HEK293 (cell line): Measurements from ENCODE around the gene PID1.
A peak's percentile ranks its signal among the peaks of the same experiment; 100 is the strongest.

Experiments used
- CTCF ChIA-PET: fragments of 350-600 bp; formaldehyde crosslinking; extraction: SDS; loops from one replicate; lab custom pipeline; 2021; ENCODE audit warnings: antibody characterized with exemption; lab: Yijun Ruan, JAX
- POLR2A ChIA-PET: fragments of 300-600 bp; formaldehyde crosslinking; extraction: SDS; loops from one replicate; lab custom pipeline; 2020; ENCODE audit warnings: antibody characterized with exemption, inconsistent platforms; lab: Yijun Ruan, JAX
- H3K27ac ChIP-seq: fragments of 200-500 bp; sonication (Bioruptor generic); 2 replicates; pipeline ENCODE4 v1.5.1; 2014; ENCODE audit warnings: low read depth, low read length, control low read depth, inconsistent platforms; ENCODE audit errors: extremely low read depth
- H3K36me3 ChIP-seq, 2 experiments: fragments of 200-500 bp in 1 of 2; sonication (Bioruptor generic) in 1 of 2; 1 replicate in 1 of 2; 2 replicates in 1 of 2; pipeline ENCODE4 v1.5.1; 2014 to 2017; ENCODE audit warnings: inconsistent platforms in 2 of 2, low read length in 2 of 2; ENCODE audit not compliant: control insufficient read depth in 2 of 2, insufficient read depth in 1 of 2
- H3K4me1 ChIP-seq: fragments of 200-500 bp; sonication (Bioruptor generic); 2 replicates; pipeline ENCODE4 v1.5.1; 2014; ENCODE audit warnings: mild to moderate bottlenecking, low read length, inconsistent platforms; ENCODE audit not compliant: control insufficient read depth, insufficient read depth
- H3K4me3 ChIP-seq: 2 replicates; pipeline ENCODE4 v1.5.1; 2011; ENCODE audit warnings: low read depth, mild to moderate bottlenecking, control low read depth, low read length, moderate library complexity
- H3K9me3 ChIP-seq: fragments of 200-500 bp; sonication (Bioruptor generic); 2 replicates; pipeline ENCODE4 v1.5.1; 2014; ENCODE audit warnings: low read depth, low read length, inconsistent platforms; ENCODE audit not compliant: control insufficient read depth, insufficient read depth
- GFI1B ChIP-seq: fragments of 450-650 bp; formaldehyde crosslinking; IDR thresholded peaks from 2 replicates; pipeline ENCODE4 v1.5.1; 2016; ENCODE audit warnings: missing biosample characterization, missing genetic modification characterization
- GLI2 ChIP-seq: fragments of 450-650 bp; formaldehyde crosslinking; IDR thresholded peaks from 2 replicates; pipeline ENCODE4; 2017; ENCODE audit warnings: missing biosample characterization, missing genetic modification characterization, low read depth, borderline replicate concordance
- GLI4 ChIP-seq: fragments of 450-650 bp; formaldehyde crosslinking; IDR thresholded peaks from 2 replicates; pipeline ENCODE4 v1.5.1; 2016; ENCODE audit warnings: missing biosample characterization, missing genetic modification characterization
- SETDB1 ChIP-seq: IDR thresholded peaks from one replicate; pipeline ENCODE4 v1.6.1; 2017; ENCODE audit warnings: mild to moderate bottlenecking, low read length, moderate library complexity, mixed read lengths; ENCODE audit not compliant: insufficient read length
- TCF7L2 ChIP-seq: IDR thresholded peaks from 2 replicates; pipeline ENCODE4 v1.6.1; 2011; ENCODE audit warnings: low read depth, mild to moderate bottlenecking, inconsistent platforms, low read length, moderate library complexity, borderline replicate concordance
- TRIM28 ChIP-seq: IDR thresholded peaks from 2 replicates; pipeline ENCODE4 v1.6.1; 2011; ENCODE audit warnings: low read length, control low read depth, borderline replicate concordance
- ZIC2 ChIP-seq: fragments of 450-650 bp; formaldehyde crosslinking; IDR thresholded peaks from 2 replicates; pipeline ENCODE4 v1.5.1; 2016; ENCODE audit warnings: missing biosample characterization, missing genetic modification characterization
- ZNF114 ChIP-seq: fragments of 450-650 bp; formaldehyde crosslinking; IDR thresholded peaks from 2 replicates; pipeline ENCODE4 v1.5.0; 2017; ENCODE audit warnings: missing biosample characterization, missing genetic modification characterization
- ZNF155 ChIP-seq: fragments of 450-650 bp; formaldehyde crosslinking; IDR thresholded peaks from 2 replicates; pipeline ENCODE4 v1.5.1; 2016; ENCODE audit warnings: missing biosample characterization, missing genetic modification characterization
- ZNF169 ChIP-seq: fragments of 450-650 bp; formaldehyde crosslinking; IDR thresholded peaks from 2 replicates; pipeline ENCODE4 v1.5.1; 2016; ENCODE audit warnings: missing biosample characterization, missing genetic modification characterization
- ZNF335 ChIP-seq: fragments of 450-650 bp; formaldehyde crosslinking; conservative IDR thresholded peaks from 2 replicates; pipeline ENCODE4 v1.5.1; 2016; ENCODE audit warnings: missing biosample characterization, missing genetic modification characterization
- ZNF558 ChIP-seq: fragments of 450-650 bp; formaldehyde crosslinking; IDR thresholded peaks from 2 replicates; pipeline ENCODE4 v1.5.1; 2016; ENCODE audit warnings: missing biosample characterization, missing genetic modification characterization
- ZNF561 ChIP-seq: fragments of 450-650 bp; IDR thresholded peaks from 2 replicates; pipeline ENCODE4 v1.5.1; 2018; ENCODE audit warnings: missing biosample characterization, missing genetic modification characterization, borderline replicate concordance
- ZNF624 ChIP-seq: fragments of 450-650 bp; formaldehyde crosslinking; IDR thresholded peaks from 2 replicates; pipeline ENCODE4 v1.5.1; 2017; ENCODE audit warnings: missing biosample characterization, missing genetic modification characterization
- ZNF654 ChIP-seq: fragments of 450-650 bp; formaldehyde crosslinking; IDR thresholded peaks from 2 replicates; pipeline ENCODE4 v1.5.1; 2016; ENCODE audit warnings: low read depth, missing biosample characterization, missing genetic modification characterization
- ZNF791 ChIP-seq: fragments of 450-650 bp; formaldehyde crosslinking; IDR thresholded peaks from 2 replicates; pipeline ENCODE4 v1.5.1; 2016; ENCODE audit warnings: missing biosample characterization, missing genetic modification characterization
- ZNF843 ChIP-seq: fragments of 450-650 bp; formaldehyde crosslinking; IDR thresholded peaks from 2 replicates; pipeline ENCODE4 v1.5.1; 2016; ENCODE audit warnings: missing biosample characterization, missing genetic modification characterization
- TF ChIP-seq, protein P1 (sequence below): fragments of 450-650 bp; formaldehyde crosslinking; IDR thresholded peaks from 2 replicates; pipeline ENCODE4 v1.5.1; 2016; ENCODE audit warnings: missing biosample characterization, missing genetic modification characterization
- TF ChIP-seq, protein P2 (sequence below): fragments of 450-650 bp; formaldehyde crosslinking; IDR thresholded peaks from 2 replicates; pipeline ENCODE4 v1.5.1; 2016; ENCODE audit warnings: missing biosample characterization, missing genetic modification characterization
- TF ChIP-seq, protein P3 (sequence below): fragments of 450-650 bp; formaldehyde crosslinking; IDR thresholded peaks from 2 replicates; pipeline ENCODE4 v1.5.1; 2017; ENCODE audit warnings: missing biosample characterization, missing genetic modification characterization
- TF ChIP-seq, protein P4 (sequence below): fragments of 450-650 bp; formaldehyde crosslinking; IDR thresholded peaks from 2 replicates; pipeline ENCODE4 v1.5.1; 2016; ENCODE audit warnings: missing biosample characterization, missing genetic modification characterization
- TF ChIP-seq, protein P5 (sequence below): fragments of 450-650 bp; formaldehyde crosslinking; IDR thresholded peaks from 2 replicates; pipeline ENCODE4; 2016; ENCODE audit warnings: missing biosample characterization, missing genetic modification characterization

PID1 gene, protein sequence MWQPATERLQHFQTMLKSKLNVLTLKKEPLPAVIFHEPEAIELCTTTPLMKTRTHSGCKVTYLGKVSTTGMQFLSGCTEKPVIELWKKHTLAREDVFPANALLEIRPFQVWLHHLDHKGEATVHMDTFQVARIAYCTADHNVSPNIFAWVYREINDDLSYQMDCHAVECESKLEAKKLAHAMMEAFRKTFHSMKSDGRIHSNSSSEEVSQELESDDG

DNA sequence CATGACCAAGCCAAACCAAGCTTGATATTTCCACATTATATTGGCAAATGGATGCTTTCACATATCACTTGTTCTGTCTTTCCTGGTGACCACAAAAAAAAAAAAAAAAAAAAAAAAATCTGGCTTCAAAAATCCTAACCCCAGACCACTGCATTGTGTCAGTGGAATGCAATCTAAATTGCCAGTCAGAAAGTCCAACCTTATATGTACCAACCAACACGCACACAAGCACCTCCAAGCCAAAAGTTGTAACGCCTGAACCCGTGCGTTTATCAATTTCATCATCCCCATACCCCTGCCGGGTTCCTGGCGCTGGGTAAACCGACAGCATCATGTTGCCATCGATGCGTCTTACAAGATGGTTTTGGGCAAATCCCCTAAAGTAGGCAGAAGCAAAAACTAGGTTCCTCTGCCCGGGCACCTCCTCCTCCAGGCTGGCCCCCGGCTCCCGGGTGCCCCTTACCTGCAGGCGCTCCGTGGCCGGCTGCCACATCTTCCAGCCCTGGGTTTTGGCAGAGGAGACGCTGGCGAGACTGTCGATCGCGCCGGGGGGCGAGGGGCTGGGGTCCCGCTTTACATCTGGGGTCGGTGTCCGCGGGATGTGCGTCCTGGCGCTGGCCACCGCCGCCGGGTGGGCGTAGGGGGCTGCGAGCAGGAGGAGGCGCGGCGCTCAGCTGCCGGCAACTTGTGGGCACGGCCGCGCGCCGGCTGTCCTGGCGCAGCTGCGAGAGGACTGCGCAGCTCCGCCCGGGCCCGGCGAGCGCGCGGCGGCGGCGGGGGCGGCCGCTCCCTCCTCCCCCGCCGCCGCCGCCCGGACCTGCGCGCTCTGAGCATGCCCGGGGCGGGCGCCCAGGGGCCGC lies at the start of gene PID1:
TSS of gene PID1 (minus strand) at position 737 of the 860 bp plus-strand sequence. CDS start at position 493, 244 bp downstream.
- TF ChIP-seq GLI4 (tag by site-specific recombination) (no peak), ZNF155 (tag by site-specific recombination) (no peak), ZNF335 (peak; percentile 78), GLI2 (tag by site-specific recombination) (no peak), ZNF624 (tag by site-specific recombination) (no peak), TCF7L2 (no peak), ZNF561 (tag by site-specific recombination) (no peak)
- TF ChIP-seq, protein P1, sequence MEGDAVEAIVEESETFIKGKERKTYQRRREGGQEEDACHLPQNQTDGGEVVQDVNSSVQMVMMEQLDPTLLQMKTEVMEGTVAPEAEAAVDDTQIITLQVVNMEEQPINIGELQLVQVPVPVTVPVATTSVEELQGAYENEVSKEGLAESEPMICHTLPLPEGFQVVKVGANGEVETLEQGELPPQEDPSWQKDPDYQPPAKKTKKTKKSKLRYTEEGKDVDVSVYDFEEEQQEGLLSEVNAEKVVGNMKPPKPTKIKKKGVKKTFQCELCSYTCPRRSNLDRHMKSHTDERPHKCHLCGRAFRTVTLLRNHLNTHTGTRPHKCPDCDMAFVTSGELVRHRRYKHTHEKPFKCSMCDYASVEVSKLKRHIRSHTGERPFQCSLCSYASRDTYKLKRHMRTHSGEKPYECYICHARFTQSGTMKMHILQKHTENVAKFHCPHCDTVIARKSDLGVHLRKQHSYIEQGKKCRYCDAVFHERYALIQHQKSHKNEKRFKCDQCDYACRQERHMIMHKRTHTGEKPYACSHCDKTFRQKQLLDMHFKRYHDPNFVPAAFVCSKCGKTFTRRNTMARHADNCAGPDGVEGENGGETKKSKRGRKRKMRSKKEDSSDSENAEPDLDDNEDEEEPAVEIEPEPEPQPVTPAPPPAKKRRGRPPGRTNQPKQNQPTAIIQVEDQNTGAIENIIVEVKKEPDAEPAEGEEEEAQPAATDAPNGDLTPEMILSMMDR (tag by site-specific recombination), result no peak
- Histone ChIP-seq H3K4me1 (no peaks in the 10 kb centered on the region), H3K9me3 (no peaks in the 10 kb centered on the region), H3K4me3 (peak within 1 kb of the TSS; percentile 63), H3K36me3 (no peaks in the 10 kb centered on the region), H3K27ac (no peak within 1 kb of the TSS)
- ChIA-PET POLR2A (no interaction called here), CTCF (interaction anchor here (0.6 to 0.7 kb wide), 3 partner anchors 361 to 626 kb away, joined by 3 to 4 read pairs (median 3); no protein-coding TSS in a partner anchor)

DNA sequence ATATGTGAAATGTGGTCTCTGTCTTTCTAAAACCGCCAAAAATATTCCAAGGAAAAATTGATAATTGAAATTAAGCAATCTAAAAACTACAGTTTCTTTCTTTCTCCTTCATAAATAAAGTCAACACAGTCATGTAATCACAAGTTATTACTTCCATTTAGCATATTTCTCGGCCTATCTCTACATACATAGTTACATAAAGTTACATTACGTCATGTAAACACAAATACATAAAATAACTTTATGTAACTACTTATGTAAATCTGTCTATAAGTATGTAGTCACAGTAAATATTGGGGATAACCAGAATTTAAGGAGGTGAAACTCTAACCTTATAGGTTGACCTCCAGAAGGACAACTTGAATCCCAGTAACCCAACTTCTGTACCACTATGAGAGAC lies 48.5 kb upstream of the PID1 start:
- Histone ChIP-seq H3K27ac (no peak overlapping the region), H3K4me1 (no peaks in the 10 kb centered on the region), H3K9me3 (no peaks in the 10 kb centered on the region), H3K36me3 (no peaks in the 10 kb centered on the region), H3K4me3 (no peak overlapping the region)
- POLR2A ChIA-PET, result no interaction called here
- CTCF ChIA-PET, result no interaction called here
- TF ChIP-seq, protein P2, sequence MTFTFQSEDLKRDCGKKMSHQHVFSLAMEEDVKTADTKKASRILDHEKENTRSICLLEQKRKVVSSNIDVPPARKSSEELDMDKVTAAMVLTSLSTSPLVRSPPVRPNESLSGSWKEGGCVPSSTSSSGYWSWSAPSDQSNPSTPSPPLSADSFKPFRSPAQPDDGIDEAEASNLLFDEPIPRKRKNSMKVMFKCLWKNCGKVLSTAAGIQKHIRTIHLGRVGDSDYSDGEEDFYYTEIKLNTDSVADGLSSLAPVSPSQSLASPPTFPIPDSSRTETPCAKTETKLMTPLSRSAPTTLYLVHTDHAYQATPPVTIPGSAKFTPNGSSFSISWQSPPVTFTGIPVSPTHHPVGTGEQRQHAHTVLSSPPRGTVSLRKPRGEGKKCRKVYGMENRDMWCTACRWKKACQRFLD (tag by site-specific recombination), result no peak
- TF ChIP-seq GLI4 (tag by site-specific recombination) (no peak), ZNF843 (tag by site-specific recombination) (no peak), ZNF114 (no peak), ZNF654 (tag by site-specific recombination) (no peak), GFI1B (tag by site-specific recombination) (no peak), ZNF169 (tag by site-specific recombination) (no peak), ZNF791 (tag by site-specific recombination) (no peak)

DNA sequence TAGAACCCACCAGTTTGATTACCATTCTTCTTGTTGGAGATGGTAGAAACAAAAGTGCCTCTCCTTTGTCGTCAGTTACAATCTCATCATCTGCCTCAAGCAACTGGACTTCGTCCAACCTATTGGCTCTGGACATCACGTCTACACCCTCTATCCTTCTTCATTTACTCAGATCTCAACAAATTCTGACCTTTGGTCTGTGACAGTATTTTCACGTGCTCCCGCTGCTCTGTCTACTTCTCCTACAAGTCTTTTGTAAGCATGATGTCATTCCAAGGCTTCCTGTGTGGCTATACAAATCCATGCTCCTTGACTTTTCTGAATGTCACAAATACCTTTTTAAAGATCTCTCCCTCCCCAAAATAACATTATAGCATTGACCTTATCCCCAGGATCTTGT lies 43.0 kb upstream of the PID1 start:
- Histone ChIP-seq H3K9me3 (no peaks in the 10 kb centered on the region), H3K4me1 (no peaks in the 10 kb centered on the region), H3K4me3 (no peak overlapping the region), H3K27ac (no peak overlapping the region), H3K36me3 (no peaks in the 10 kb centered on the region)
- ChIA-PET POLR2A (no interaction called here), CTCF (no interaction called here)
- TF ChIP-seq SETDB1 (no peak), ZNF558 (no peak), ZIC2 (tag by site-specific recombination) (no peak), TCF7L2 (no peak), TRIM28 (no peak)
- TF ChIP-seq, protein P3, sequence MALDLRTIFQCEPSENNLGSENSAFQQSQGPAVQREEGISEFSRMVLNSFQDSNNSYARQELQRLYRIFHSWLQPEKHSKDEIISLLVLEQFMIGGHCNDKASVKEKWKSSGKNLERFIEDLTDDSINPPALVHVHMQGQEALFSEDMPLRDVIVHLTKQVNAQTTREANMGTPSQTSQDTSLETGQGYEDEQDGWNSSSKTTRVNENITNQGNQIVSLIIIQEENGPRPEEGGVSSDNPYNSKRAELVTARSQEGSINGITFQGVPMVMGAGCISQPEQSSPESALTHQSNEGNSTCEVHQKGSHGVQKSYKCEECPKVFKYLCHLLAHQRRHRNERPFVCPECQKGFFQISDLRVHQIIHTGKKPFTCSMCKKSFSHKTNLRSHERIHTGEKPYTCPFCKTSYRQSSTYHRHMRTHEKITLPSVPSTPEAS (tag by site-specific recombination), result no peak
- TF ChIP-seq, protein P4, sequence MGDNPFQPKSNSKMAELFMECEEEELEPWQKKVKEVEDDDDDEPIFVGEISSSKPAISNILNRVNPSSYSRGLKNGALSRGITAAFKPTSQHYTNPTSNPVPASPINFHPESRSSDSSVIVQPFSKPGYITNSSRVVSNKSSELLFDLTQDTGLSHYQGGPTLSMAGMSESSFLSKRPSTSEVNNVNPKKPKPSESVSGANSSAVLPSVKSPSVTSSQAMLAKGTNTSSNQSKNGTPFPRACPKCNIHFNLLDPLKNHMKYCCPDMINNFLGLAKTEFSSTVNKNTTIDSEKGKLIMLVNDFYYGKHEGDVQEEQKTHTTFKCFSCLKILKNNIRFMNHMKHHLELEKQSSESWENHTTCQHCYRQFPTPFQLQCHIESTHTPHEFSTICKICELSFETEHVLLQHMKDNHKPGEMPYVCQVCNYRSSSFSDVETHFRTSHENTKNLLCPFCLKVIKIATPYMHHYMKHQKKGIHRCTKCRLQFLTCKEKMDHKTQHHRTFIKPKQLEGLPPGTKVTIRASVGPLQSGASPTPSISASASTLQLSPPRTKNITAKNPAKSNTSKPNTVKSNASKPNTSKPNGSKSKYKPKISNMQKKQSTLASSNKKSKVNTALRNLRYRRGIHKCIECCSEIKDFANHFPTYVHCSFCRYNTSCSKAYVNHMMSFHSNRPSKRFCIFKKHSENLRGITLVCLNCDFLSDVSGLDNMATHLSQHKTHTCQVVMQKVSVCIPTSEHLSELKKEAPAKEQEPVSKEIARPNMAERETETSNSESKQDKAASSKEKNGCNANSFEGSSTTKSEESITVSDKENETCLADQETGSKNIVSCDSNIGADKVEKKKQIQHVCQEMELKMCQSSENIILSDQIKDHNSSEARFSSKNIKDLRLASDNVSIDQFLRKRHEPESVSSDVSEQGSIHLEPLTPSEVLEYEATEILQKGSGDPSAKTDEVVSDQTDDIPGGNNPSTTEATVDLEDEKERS (tag by site-specific recombination), result no peak
- TF ChIP-seq, protein P5, sequence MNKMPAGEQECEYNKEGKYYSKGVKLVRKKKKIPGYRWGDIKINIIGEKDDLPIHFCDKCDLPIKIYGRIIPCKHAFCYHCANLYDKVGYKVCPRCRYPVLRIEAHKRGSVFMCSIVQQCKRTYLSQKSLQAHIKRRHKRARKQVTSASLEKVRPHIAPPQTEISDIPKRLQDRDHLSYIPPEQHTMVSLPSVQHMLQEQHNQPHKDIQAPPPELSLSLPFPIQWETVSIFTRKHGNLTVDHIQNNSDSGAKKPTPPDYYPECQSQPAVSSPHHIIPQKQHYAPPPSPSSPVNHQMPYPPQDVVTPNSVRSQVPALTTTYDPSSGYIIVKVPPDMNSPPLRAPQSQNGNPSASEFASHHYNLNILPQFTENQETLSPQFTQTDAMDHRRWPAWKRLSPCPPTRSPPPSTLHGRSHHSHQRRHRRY (tag by site-specific recombination), result no peak
